ENCODE measurements around the gene KISS1.
A peak's percentile ranks its signal among the peaks of the same experiment; 100 is the strongest.

Gene KISS1

DNA sequence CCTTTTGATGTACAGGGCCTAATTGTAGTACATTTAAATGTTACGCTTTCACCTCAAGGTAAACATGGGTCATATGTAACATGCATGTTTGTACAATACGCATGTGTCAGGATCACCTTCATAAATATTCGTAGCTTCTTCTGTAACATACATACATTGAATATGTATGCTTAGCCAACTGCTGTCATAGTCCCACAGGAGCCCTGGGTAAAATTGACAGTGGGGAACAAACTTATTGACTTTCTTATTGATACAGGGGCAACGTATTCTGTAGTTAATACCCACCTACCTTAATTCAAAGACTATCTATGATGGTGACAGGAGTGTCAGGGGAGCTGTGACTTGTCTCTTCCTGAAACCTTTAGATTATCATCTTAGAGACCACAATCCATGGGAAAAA, 26.4 kb downstream of the KISS1 start:
- TF ChIP-seq, protein P1, sequence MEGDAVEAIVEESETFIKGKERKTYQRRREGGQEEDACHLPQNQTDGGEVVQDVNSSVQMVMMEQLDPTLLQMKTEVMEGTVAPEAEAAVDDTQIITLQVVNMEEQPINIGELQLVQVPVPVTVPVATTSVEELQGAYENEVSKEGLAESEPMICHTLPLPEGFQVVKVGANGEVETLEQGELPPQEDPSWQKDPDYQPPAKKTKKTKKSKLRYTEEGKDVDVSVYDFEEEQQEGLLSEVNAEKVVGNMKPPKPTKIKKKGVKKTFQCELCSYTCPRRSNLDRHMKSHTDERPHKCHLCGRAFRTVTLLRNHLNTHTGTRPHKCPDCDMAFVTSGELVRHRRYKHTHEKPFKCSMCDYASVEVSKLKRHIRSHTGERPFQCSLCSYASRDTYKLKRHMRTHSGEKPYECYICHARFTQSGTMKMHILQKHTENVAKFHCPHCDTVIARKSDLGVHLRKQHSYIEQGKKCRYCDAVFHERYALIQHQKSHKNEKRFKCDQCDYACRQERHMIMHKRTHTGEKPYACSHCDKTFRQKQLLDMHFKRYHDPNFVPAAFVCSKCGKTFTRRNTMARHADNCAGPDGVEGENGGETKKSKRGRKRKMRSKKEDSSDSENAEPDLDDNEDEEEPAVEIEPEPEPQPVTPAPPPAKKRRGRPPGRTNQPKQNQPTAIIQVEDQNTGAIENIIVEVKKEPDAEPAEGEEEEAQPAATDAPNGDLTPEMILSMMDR (IDR thresholded peaks at IDR 0.05): no peak

DNA sequence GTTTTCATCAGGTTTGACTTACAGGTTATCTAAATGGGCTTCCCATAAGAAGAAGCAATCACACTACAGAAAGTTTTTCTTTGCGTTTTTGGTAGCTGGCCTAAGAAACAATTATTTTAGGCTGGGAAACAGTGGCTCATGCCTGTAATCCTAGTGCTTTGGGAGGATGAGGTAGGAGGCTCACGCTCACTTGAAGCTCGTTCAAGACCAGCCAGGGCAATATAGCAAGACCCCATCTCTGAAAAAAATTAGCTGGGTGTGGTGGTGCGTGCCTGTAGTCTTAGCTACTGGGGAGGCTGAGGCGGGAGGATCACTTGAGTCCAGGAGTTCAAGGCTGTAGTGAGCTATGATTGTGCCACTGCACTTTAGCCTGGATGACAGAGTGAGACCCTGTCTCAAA, 28.6 kb downstream of the KISS1 start:
- TF ChIP-seq, protein P1 (IDR thresholded peaks at IDR 0.05): no peak

DNA sequence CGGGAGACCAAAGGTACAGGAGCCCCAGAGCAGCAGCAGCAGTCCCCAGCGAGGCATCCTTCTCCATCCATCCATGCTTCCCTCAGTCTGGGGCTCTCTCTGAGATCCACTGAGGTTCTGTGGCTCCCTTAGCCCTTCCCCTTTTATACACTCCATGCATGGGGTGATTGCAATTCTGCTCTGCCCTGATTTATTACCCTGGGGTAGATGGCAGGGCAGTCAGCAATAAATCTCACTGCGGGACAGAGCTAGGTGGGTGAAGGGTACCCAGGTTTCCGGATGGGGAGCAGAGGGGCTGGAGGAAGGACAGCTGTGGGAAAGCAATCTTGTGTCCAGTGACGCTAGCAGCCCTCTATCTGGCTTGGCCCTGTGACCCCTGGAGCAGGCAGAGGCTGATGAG, 30.1 kb downstream of the KISS1 start, which contains the start of gene REN:
TSS of gene REN (minus strand) at position 119 of the 400 bp plus-strand sequence. CDS start at position 75, 44 bp downstream.
- TF ChIP-seq, protein P1 (IDR thresholded peaks at IDR 0.05): no peak

DNA sequence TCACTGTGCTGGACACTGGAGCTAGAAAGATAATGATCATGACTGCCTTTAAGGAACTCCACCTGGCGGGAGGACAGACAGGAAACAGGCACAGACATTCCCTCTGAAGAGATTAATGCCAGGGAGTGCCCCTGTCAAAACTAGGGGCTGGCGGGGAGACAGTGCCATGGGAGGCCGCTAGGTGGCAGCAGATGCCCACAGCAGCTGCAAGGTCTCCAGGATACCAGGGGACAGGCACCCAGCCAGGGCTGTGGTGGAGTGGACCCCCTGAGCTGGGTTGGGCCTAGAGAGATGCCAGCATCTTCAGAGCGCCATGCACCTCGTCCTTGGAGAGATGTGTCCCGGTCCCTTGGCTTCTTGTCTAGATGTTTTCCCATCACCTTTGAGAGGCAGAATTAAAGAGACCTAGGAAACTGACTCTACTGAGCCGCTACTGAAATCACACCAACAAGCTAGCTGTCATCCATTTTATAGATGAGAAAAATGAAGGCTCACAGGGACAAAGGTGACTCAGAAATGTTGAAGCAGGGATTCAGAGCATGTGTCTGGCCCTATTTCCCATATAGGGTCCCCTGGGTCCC, 33.7 kb downstream of the KISS1 start:
- TF ChIP-seq, protein P1 (IDR thresholded peaks at IDR 0.05): peak; percentile 100

DNA sequence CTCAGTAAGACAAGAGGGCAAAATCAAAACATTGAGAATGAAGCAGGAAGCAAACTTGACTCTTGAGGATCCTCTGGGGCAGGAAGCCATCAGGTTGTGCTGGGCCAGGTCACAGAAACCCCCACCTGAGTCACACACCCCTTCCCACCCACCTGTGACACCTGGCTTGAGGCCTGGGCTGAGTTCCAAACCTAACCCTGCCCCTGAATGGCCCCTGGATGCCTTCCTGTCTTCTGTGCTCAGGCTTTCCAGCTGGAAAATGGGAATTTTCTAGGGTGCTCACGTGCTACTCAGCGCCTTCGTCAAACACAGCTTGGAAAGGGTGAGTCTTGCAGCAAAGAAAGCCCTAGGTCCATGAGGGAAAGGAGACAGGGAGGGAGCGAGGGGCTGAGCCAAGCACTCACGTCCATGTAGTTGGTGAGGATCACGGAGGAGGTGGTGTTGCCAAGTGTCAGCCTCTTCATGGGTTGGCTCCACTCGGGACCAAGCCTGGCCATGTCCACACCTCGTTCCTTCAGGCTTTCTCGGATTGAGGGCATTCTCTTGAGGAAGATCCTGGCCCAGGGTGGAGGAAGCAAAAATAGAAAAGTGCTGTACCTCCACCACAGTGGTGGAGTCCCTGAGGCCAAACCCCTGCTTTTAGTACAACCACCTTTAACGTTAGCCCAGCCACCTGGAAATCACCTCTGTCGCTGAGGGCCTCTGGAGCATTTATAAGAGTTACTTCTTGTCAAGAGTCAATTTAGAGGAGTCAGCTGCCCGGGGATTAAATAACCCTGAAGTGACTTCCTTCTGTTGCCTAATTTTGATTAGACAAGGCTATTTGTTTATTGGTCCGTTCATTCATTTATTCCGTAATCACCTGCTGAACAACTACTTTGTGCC, 34.4 kb downstream of the KISS1 start:
- TF ChIP-seq, protein P1 (IDR thresholded peaks at IDR 0.05): no peak

DNA sequence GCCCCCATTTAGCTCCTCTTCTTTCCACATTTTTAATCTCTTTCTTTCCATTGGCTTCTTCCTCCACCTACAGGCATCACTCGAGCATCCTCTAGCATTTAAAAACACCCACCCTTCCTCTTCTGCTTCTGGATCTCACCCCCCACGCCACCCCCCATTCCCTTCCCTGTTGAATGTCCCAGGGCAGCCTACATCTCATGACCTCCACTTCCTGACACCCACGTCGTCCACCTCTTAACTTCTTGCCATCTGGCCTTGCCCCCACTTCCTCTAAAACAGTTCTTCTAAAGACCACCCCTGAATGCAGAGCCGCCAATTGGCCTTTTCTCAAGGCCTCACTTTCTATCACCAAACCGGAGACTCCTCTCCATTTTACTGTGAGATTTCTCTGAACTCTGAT, 38.3 kb downstream of the KISS1 start:
- TF ChIP-seq, protein P1 (IDR thresholded peaks at IDR 0.05): no peak

DNA sequence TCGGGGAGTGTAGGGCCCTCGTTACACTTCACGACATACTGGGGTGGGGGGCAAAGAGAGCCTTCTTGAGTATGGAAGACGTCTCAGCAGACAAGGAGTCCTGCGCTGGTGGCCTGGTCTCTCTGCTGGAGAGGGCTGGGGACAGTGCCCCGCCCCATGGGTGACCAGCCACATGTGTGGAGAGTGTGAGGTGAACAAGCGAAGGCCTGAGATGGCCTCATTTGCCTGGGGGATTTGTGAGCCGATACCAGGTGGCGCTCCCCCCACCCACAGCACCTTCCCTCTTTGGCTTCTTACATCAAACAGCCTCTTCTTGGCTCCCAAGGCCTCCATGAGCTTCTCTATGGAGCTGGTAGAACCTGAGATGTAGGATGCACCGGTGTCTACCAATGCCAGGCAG, 40.4 kb downstream of the KISS1 start:
- TF ChIP-seq, protein P1 (IDR thresholded peaks at IDR 0.05): no peak
